HepG2 (cell line): ENCODE measurements around the gene NRN1L. TPM values are rescaled to one million over a fixed set of nuclear protein-coding genes. Genes with fewer than 3 reads are reported as not detected.

Experiments used
- AGO2 ChIP-seq: fragments of 200-400 bp; formaldehyde crosslinking; optimal IDR thresholded peaks from 2 replicates; pipeline ENCODE3; 2017; ENCODE audit warnings: mild to moderate bottlenecking, low read depth, low read length, moderate library complexity
- CENPX ChIP-seq: sonication (generic); formaldehyde crosslinking; IDR thresholded peaks from 2 replicates; pipeline ENCODE4 v1.9.0; 2021; ENCODE audit warnings: mild to moderate bottlenecking, missing genetic modification reagents, moderate library complexity
- CREB3 ChIP-seq: sonication (generic); formaldehyde crosslinking; IDR thresholded peaks from 2 replicates; pipeline ENCODE4 v1.5.0; 2020; ENCODE audit warnings: missing genetic modification reagents
- DR1 ChIP-seq: sonication (generic); formaldehyde crosslinking; IDR thresholded peaks from 2 replicates; pipeline ENCODE4 v1.8.0; 2021; ENCODE audit warnings: mild to moderate bottlenecking, missing genetic modification reagents, inconsistent platforms
- ELF1 ChIP-seq: sonication (generic); formaldehyde crosslinking; IDR thresholded peaks from 2 replicates; pipeline ENCODE4 v1.4.0; 2020; ENCODE audit warnings: missing genetic modification reagents
- FUBP1 ChIP-seq: sonication (generic); formaldehyde crosslinking; IDR thresholded peaks from 2 replicates; pipeline ENCODE4 v1.5.1; 2020; ENCODE audit warnings: missing genetic modification reagents, mild to moderate bottlenecking, borderline replicate concordance
- HDAC1 ChIP-seq: sonication (generic); formaldehyde crosslinking; IDR thresholded peaks from 2 replicates; pipeline ENCODE4 v1.5.1; 2020; ENCODE audit warnings: mild to moderate bottlenecking, missing genetic modification reagents
- HMG20A ChIP-seq: IDR thresholded peaks from 2 replicates; pipeline ENCODE4 v1.6.1; 2016; ENCODE audit warnings: borderline replicate concordance
- KLF16 ChIP-seq, 2 experiments: sonication (generic) in 1 of 2; formaldehyde crosslinking in 1 of 2; IDR thresholded peaks; 2 replicates each; pipeline versions ENCODE4 v1.6.1 to v1.8.0; 2016 to 2023; ENCODE audit warnings: missing genetic modification reagents in 2 of 2, missing compliant biosample characterization in 1 of 2
- NFYC ChIP-seq: IDR thresholded peaks from 2 replicates; pipeline ENCODE4 v1.6.1; 2016; ENCODE audit warnings: missing genetic modification reagents, missing compliant biosample characterization
- PREB ChIP-seq: sonication (generic); formaldehyde crosslinking; IDR thresholded peaks from 2 replicates; pipeline ENCODE4 v1.4.0; 2020; ENCODE audit warnings: missing genetic modification reagents
- RARA ChIP-seq: IDR thresholded peaks from 2 replicates; pipeline ENCODE4 v1.6.1; 2016; ENCODE audit warnings: missing genetic modification reagents, missing compliant biosample characterization
- SOX6 ChIP-seq, 2 experiments: fragments of 450-650 bp in 1 of 2; sonication (generic) in 1 of 2; formaldehyde crosslinking in 1 of 2; IDR thresholded peaks; 2 replicates each; pipeline versions ENCODE4 v1.4.0 to v1.6.1; 2017 to 2020; ENCODE audit warnings: antibody characterized with exemption in 1 of 2, mild to moderate bottlenecking in 1 of 2, missing genetic modification reagents in 1 of 2
- SRY ChIP-seq: sonication (generic); formaldehyde crosslinking; IDR thresholded peaks from 2 replicates; pipeline ENCODE4 v1.8.0; 2022; ENCODE audit warnings: mild to moderate bottlenecking, missing genetic modification reagents
- THAP8 ChIP-seq: sonication (generic); formaldehyde crosslinking; IDR thresholded peaks from 2 replicates; pipeline ENCODE4 v1.5.1; 2020; ENCODE audit warnings: missing genetic modification reagents, mild to moderate bottlenecking, borderline replicate concordance
- YEATS2 ChIP-seq: sonication (generic); formaldehyde crosslinking; IDR thresholded peaks from 2 replicates; pipeline ENCODE4 v1.4.0; 2020; ENCODE audit warnings: missing genetic modification reagents, borderline replicate concordance
- ZBTB25 ChIP-seq: IDR thresholded peaks from 2 replicates; pipeline ENCODE4 v1.6.1; 2018; ENCODE audit warnings: missing genetic modification reagents
- ZBTB8A ChIP-seq: sonication (generic); formaldehyde crosslinking; IDR thresholded peaks from 2 replicates; pipeline ENCODE4 v1.4.0; 2020; ENCODE audit warnings: mild to moderate bottlenecking, low read depth, missing genetic modification reagents, borderline replicate concordance
- ZMYM3 ChIP-seq: sonication (generic); formaldehyde crosslinking; IDR thresholded peaks from 2 replicates; pipeline ENCODE4 v1.5.1; 2020; ENCODE audit warnings: mild to moderate bottlenecking, missing genetic modification reagents
- ZNF274 ChIP-seq: sonication (generic); formaldehyde crosslinking; IDR thresholded peaks from 2 replicates; pipeline ENCODE4 v1.5.1; 2020; ENCODE audit warnings: mild to moderate bottlenecking, missing genetic modification reagents
- ZNF570 ChIP-seq: sonication (generic); formaldehyde crosslinking; IDR thresholded peaks from 2 replicates; pipeline ENCODE4 v1.4.0; 2020; ENCODE audit warnings: mild to moderate bottlenecking, missing genetic modification reagents, borderline replicate concordance
- ZNF737 ChIP-seq: sonication (generic); formaldehyde crosslinking; IDR thresholded peaks from 2 replicates; pipeline ENCODE4 v1.5.0; 2020; ENCODE audit warnings: missing genetic modification reagents, mild to moderate bottlenecking, borderline replicate concordance
- ZNF777 ChIP-seq: sonication (generic); formaldehyde crosslinking; IDR thresholded peaks from 2 replicates; pipeline ENCODE4 v1.4.0; 2020; ENCODE audit warnings: missing genetic modification reagents
- polyA plus RNA-seq, 8 experiments: library from polyadenylated mRNA; depleted of rRNA in 3 of 8; stranded (reverse) in 7 of 8; unstranded in 1 of 8; fragments of >200 nt; fragmentation: Illumina TruSeq in 4 of 8; extraction: Trizol in 4 of 8; gene quantifications; 2 replicates each; pipeline versions ENCODE4 v1.2.1 to v1.2.3, GENCODE V29; 2011 to 2016; ENCODE audit warnings: low read depth in 4 of 8, missing spikeins in 1 of 8, mixed read lengths in 1 of 8; ENCODE audit not compliant: insufficient read depth in 1 of 8
- total RNA-seq, 5 experiments: library from RNA; depleted of rRNA; stranded (reverse); fragments of >200 nt; fragmentation: Illumina TruSeq; extraction: Trizol; gene quantifications; 2 replicates each; pipeline ENCODE4 v1.2.3, GENCODE V29; 2016; ENCODE audit warnings: low read depth in 1 of 5

Gene NRN1L
- total and polyA plus RNA-seq, 2 of the 13 experiments (the other 11 are each of a cell fraction or from before 2014, with no cell fraction given), result 0.53 to 1.2 TPM

GRCh38 chr16:67872631-67873434 is 11.9 kb upstream of the NRN1L start, which contains the start of gene EDC4 (continued):
- peak; percentile 99 for TF ChIP-seq AGO2
- TF ChIP-seq NFYC (CRISPR knock-in tag), result peak; percentile 54
- 0 out of 2 replicates have a peak, but pooled peaks have one; percentile 74 for TF ChIP-seq FUBP1 (CRISPR knock-in tag)
- peak; percentile 81 for TF ChIP-seq ZBTB25 (CRISPR knock-in tag)
- TF ChIP-seq ZNF274, result peak; percentile 91
- peak; percentile 85 for TF ChIP-seq ZNF777 (CRISPR knock-in tag)
- peak; percentile 71; the same call in 1 of the 2 replicates for TF ChIP-seq PREB (CRISPR knock-in tag)
- peak; percentile 89 for TF ChIP-seq HDAC1 (CRISPR knock-in tag)
- no peak; the same call in none of the 2 replicates for TF ChIP-seq DR1 (CRISPR knock-in tag)
- TF ChIP-seq CREB3 (CRISPR knock-in tag), result no peak; the same call in 1 of the 2 replicates
- TF ChIP-seq ZBTB8A, result no peak
- TF ChIP-seq THAP8, result peak; percentile 37; the same call in 1 of the 2 replicates
- peak; percentile 95 for TF ChIP-seq YEATS2 (CRISPR knock-in tag)
- no peak for TF ChIP-seq ZNF737
- peak; percentile 92 for TF ChIP-seq ELF1 (CRISPR knock-in tag)
- TF ChIP-seq CENPX, result no peak
- TF ChIP-seq RARA (CRISPR knock-in tag), result peak; percentile 55; the same call in 1 of the 2 replicates
- TF ChIP-seq SRY (CRISPR knock-in tag), result peak; percentile 92
- peak; percentile 39; the same call in 1 of the 2 replicates for TF ChIP-seq HMG20A
- no peak for TF ChIP-seq SOX6 (IDR thresholded peaks at IDR 0.05)
- peak; percentile 48; the same call in 1 of the 2 replicates for TF ChIP-seq SOX6 (CRISPR knock-in tag; IDR thresholded peaks at IDR 0.05)
- TF ChIP-seq KLF16 (CRISPR knock-in tag; IDR thresholded peaks at IDR 0.05), result peak; percentile 88 to 98
- TF ChIP-seq ZMYM3 (CRISPR knock-in tag), result peak; percentile 59; the same call in 1 of the 2 replicates
- no peak; the same call in 1 of the 2 replicates for TF ChIP-seq ZNF570
